Esophagus muscularis mucosa (tissue), 4 donors: ENCODE results near the gene MYRIP.

ENCODE experiments used
- CTCF ChIP-seq, 3 experiments: fragments of 200-600 bp in 2 of 3; fragments of 450-650 bp in 1 of 3; sonication (generic) in 2 of 3; IDR thresholded peaks; one replicate each; pipeline ENCODE4 v1.5.1; 2017 to 2019; ENCODE audit warnings: antibody characterized with exemption in 3 of 3, mild to moderate bottlenecking in 2 of 3, moderate library complexity in 1 of 3
- EP300 ChIP-seq: sonication (generic); formaldehyde crosslinking; IDR thresholded peaks from one replicate; pipeline ENCODE4 v1.6.1; 2017; ENCODE audit warnings: antibody characterized with exemption
- POLR2A ChIP-seq: fragments of 450-650 bp; IDR thresholded peaks from one replicate; pipeline ENCODE4 v1.6.1; 2017; ENCODE audit warnings: antibody characterized with exemption, moderate library complexity, mild to moderate bottlenecking, low read depth
- POLR2AphosphoS5 ChIP-seq, 2 donors: sonication (generic); formaldehyde crosslinking; IDR thresholded peaks; one replicate each; pipeline ENCODE4 v1.6.1; 2017; ENCODE audit warnings: antibody characterized with exemption in 2 of 2

DNA sequence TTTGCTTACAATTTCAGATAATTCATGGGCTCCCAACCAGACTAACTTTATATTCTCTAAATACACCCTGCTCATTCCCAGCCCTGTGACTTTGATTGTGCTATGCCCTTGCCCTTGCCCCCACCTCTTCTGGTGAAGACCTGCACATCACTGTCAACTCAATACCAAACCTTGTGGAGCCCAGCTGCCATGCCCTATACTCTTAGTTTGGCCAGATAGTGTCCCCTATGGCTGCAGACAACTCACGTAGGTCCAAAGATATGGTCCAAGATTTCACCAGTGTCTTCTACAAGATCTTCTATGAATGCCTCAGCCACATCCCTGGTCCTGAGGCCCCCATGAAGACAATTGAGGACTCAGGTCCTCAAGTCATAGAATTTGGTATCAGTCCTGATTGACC lies 381.8 kb downstream of the MYRIP start:
- no peak for TF ChIP-seq CTCF (IDR thresholded peaks at IDR 0.05)
- no peak for TF ChIP-seq POLR2A
- TF ChIP-seq EP300, result no peak
- no peak for TF ChIP-seq POLR2AphosphoS5 (IDR thresholded peaks at IDR 0.05)
